Right renal pelvis (tissue), 4 donors: ENCODE results near the gene WDR33. TPM values are rescaled to one million over a fixed set of nuclear protein-coding genes. Genes with fewer than 3 reads are reported as not detected.

ENCODE experiments used
- DNase-seq, 4 donors: peaks; one replicate each; pipeline ENCODE4 v3.0.0-alpha.2; 2013; ENCODE audit warnings: low read depth in 4 of 4, low spot score in 3 of 4, missing footprints in 1 of 4
- polyA plus RNA-seq, 4 donors: library from polyadenylated mRNA; unstranded; fragments of 120-200 nt; gene quantifications; one replicate each; pipeline ENCODE4 v1.2.1, GENCODE V29; 2013; ENCODE audit not compliant: insufficient read length in 4 of 4

Gene WDR33
- polyA plus RNA-seq, 4 donors: 52.8 to 77.7 (median 63.3) TPM

- peak; percentile 79 to 83 (median 81) for DNase-seq
These were observed 109.7 kb downstream of the WDR33 start, which contains the start of gene SFT2D3 for GRCh38 chr2:127701193-127701650. Gene SFT2D3, plus strand, starts transcription at chr2:127701497. Its CDS starts 32 bp downstream, at chr2:127701529.

- DNase-seq: no peak
These were observed 110.3 kb downstream of the WDR33 start for GRCh38 chr2:127700527-127701192.

- no peak for DNase-seq
These were observed 112.2 kb downstream of the WDR33 start for GRCh38 chr2:127698553-127699355.

GRCh38 chr2:127697482-127698180 lies 113.3 kb downstream of the WDR33 start:
- DNase-seq: no peak

GRCh38 chr2:127695491-127696472 lies 115.2 kb downstream of the WDR33 start:
- peak in 1 of 4 donors; percentile 54 for DNase-seq

- no peak for DNase-seq
These were observed 116.0 kb downstream of the WDR33 start for GRCh38 chr2:127694986-127695385.

- DNase-seq: no peak
These were observed 120.3 kb downstream of the WDR33 start for GRCh38 chr2:127690696-127691095.

- no peak for DNase-seq
These were observed 122.6 kb downstream of the WDR33 start for GRCh38 chr2:127688405-127688804.

GRCh38 chr2:127685410-127686080 lies 125.4 kb downstream of the WDR33 start:
- DNase-seq: no peak

GRCh38 chr2:127683757-127684156 lies 127.2 kb downstream of the WDR33 start:
- DNase-seq: no peak

GRCh38 chr2:127683056-127683455 lies 127.9 kb downstream of the WDR33 start:
- no peak for DNase-seq

- DNase-seq: no peak
These were observed 128.8 kb downstream of the WDR33 start for GRCh38 chr2:127681976-127682857.

GRCh38 chr2:127681288-127681804 lies 129.6 kb downstream of the WDR33 start:
- DNase-seq: no peak

- DNase-seq: no peak
These were observed 130.2 kb downstream of the WDR33 start for GRCh38 chr2:127680706-127681287.

- DNase-seq: no peak
These were observed 131.2 kb downstream of the WDR33 start for GRCh38 chr2:127679680-127680361.

- DNase-seq: no peak
These were observed 132.0 kb downstream of the WDR33 start for GRCh38 chr2:127678991-127679390.

- DNase-seq: no peak
These were observed 132.4 kb downstream of the WDR33 start for GRCh38 chr2:127678531-127678930.
